Activated CD4-positive, alpha-beta memory T cell treated with anti-CD3 and anti-CD28 coated beads for 36 hours (primary cell): ENCODE data around the gene SOS1. TPM values are rescaled to one million over a fixed set of nuclear protein-coding genes. Genes with fewer than 3 reads are reported as not detected.
"Not testable (repeated sequence)": the region's sequence is repeated elsewhere in the genome, so short reads cannot be mapped to it uniquely, and the experiment has no call there.

Experiments
- CTCF ChIA-PET: fragments of 350-600 bp; sonication (Branson Sonifier 250); formaldehyde crosslinking; loops from one replicate; lab custom pipeline; 2021; ENCODE audit warnings: antibody characterized with exemption, inconsistent platforms; lab: Charles Lee
- POLR2A ChIA-PET: fragments of 350-600 bp; sonication (Branson Sonifier 250); formaldehyde crosslinking; loops from one replicate; lab custom pipeline; 2021; ENCODE audit warnings: antibody characterized with exemption; lab: Charles Lee
- DNase-seq: peaks from one replicate; pipeline ENCODE4 v3.0.0-alpha.2; 2020
- H3K27ac Mint-ChIP-seq: one replicate; pipeline ENCODE4 v1.8.0; 2021; ENCODE audit warnings: mixed read lengths
- H3K27me3 Mint-ChIP-seq: one replicate; pipeline ENCODE4 v1.8.0; 2021; ENCODE audit warnings: mixed read lengths
- H3K36me3 Mint-ChIP-seq: one replicate; pipeline ENCODE4 v1.8.0; 2021; ENCODE audit warnings: mixed read lengths
- H3K4me1 Mint-ChIP-seq: one replicate; pipeline ENCODE4 v1.8.0; 2021; ENCODE audit warnings: low read depth, mixed read lengths
- H3K4me3 Mint-ChIP-seq: one replicate; pipeline ENCODE4 v1.8.0; 2021; ENCODE audit warnings: mild to moderate bottlenecking, mixed read lengths
- H3K9me3 Mint-ChIP-seq: one replicate; pipeline ENCODE4 v1.8.0; 2021; ENCODE audit warnings: mixed read lengths
- intact Hi-C: fragments of 100-400 bp; cut with micrococcal nuclease; formaldehyde crosslinking; loops from one replicate; pipeline ENCODE4 v1.15.1; 2023
- total RNA-seq, 2 experiments: library from RNA; stranded (reverse); gene quantifications; one replicate each; pipeline ENCODE4 v1.2.3, GENCODE V29; 2021

The SOS1 gene
- total RNA-seq, 2 experiments from 2014 or later: 34.4 to 41.2 TPM

GRCh38 chr2:38937548-38937947, 183.3 kb downstream of the SOS1 start:
- ChIA-PET POLR2A (no interaction called here), CTCF (no interaction called here)
- peaks cover 3% of the 10 kb centered on the region for H3K4me1 Mint-ChIP-seq
- intact Hi-C loops: no loop called here
- H3K4me3 Mint-ChIP-seq: no peak overlapping the region
- no peaks in the 10 kb centered on the region for H3K27me3 Mint-ChIP-seq
- no peaks in the 10 kb centered on the region for H3K9me3 Mint-ChIP-seq
- DNase-seq: no peak
- no peak overlapping the region for H3K27ac Mint-ChIP-seq
- no peaks in the 10 kb centered on the region for H3K36me3 Mint-ChIP-seq

- DNase-seq, H3K4me1 Mint-ChIP-seq, H3K36me3 Mint-ChIP-seq, H3K4me3 Mint-ChIP-seq, H3K27me3 Mint-ChIP-seq, H3K9me3 Mint-ChIP-seq, H3K27ac Mint-ChIP-seq, intact Hi-C loops: not testable (repeated sequence)
- CTCF ChIA-PET: interaction anchor here (0.9 to 2.2 kb wide), 3 partner anchors 11 to 308 kb away, joined by 3 to 14 read pairs (median 3); no protein-coding TSS in a partner anchor
- POLR2A ChIA-PET: interaction anchor here (0.6 kb wide), 1 partner anchor 23 kb away, joined by 3 read pairs; no protein-coding TSS in a partner anchor
Measured at GRCh38 chr2:38936516-38936915, 184.3 kb downstream of the SOS1 start.

GRCh38 chr2:38935568-38936172, 185.2 kb downstream of the SOS1 start:
- intact Hi-C loops: no loop called here
- CTCF ChIA-PET: interaction anchor here (0.9 to 2.2 kb wide), 3 partner anchors 12 to 309 kb away, joined by 3 to 14 read pairs (median 3); no protein-coding TSS in a partner anchor
- H3K36me3 Mint-ChIP-seq: no peaks in the 10 kb centered on the region

GRCh38 chr2:38934742-38935141, 186.1 kb downstream of the SOS1 start:
- intact Hi-C loops: no loop called here
- no peak for DNase-seq
- Mint-ChIP-seq H3K4me3 (no peak overlapping the region), H3K4me1 (peaks cover 3% of the 10 kb centered on the region), H3K36me3 (no peaks in the 10 kb centered on the region), H3K27ac (no peak overlapping the region), H3K9me3 (no peaks in the 10 kb centered on the region), H3K27me3 (no peaks in the 10 kb centered on the region)
- POLR2A ChIA-PET: no interaction called here
- CTCF ChIA-PET: interaction anchor here (2.2 kb wide), 1 partner anchor 13 kb away, joined by 14 read pairs; no protein-coding TSS in a partner anchor

More at GRCh38 chr2:38935568-38936172, 185.2 kb downstream of the SOS1 start:
- no peaks in the 10 kb centered on the region for H3K27me3 Mint-ChIP-seq
- H3K4me3 Mint-ChIP-seq: no peak overlapping the region
- POLR2A ChIA-PET: interaction anchor here (0.6 kb wide), 1 partner anchor 24 kb away, joined by 3 read pairs; no protein-coding TSS in a partner anchor
- no peak for DNase-seq
- H3K27ac Mint-ChIP-seq: no peak overlapping the region
- H3K4me1 Mint-ChIP-seq: peaks cover 3% of the 10 kb centered on the region
- H3K9me3 Mint-ChIP-seq: no peaks in the 10 kb centered on the region

- Mint-ChIP-seq H3K36me3 (no peaks in the 10 kb centered on the region), H3K9me3 (no peaks in the 10 kb centered on the region), H3K27ac (no peak overlapping the region), H3K4me3 (no peak overlapping the region), H3K4me1 (peaks cover 3% of the 10 kb centered on the region), H3K27me3 (no peaks in the 10 kb centered on the region)
- DNase-seq: no peak
- CTCF ChIA-PET: interaction anchor here (2.2 kb wide), 1 partner anchor 14 kb away, joined by 6 read pairs; no protein-coding TSS in a partner anchor
- intact Hi-C loops: no loop called here
- POLR2A ChIA-PET: no interaction called here
Measured at GRCh38 chr2:38933653-38934052, 187.2 kb downstream of the SOS1 start.

GRCh38 chr2:38932586-38932985, 188.3 kb downstream of the SOS1 start:
- H3K4me1 Mint-ChIP-seq: peaks cover 3% of the 10 kb centered on the region
- intact Hi-C loops: no loop called here

More at GRCh38 chr2:38932586-38932985, 188.3 kb downstream of the SOS1 start:
- H3K36me3 Mint-ChIP-seq: no peaks in the 10 kb centered on the region
- no peaks in the 10 kb centered on the region for H3K9me3 Mint-ChIP-seq
- no peaks in the 10 kb centered on the region for H3K27me3 Mint-ChIP-seq
- no peak for DNase-seq
- POLR2A ChIA-PET: no interaction called here
- no peak overlapping the region for H3K4me3 Mint-ChIP-seq
- H3K27ac Mint-ChIP-seq: no peak overlapping the region
- CTCF ChIA-PET: interaction anchor here (2.2 kb wide), 1 partner anchor 15 kb away, joined by 6 read pairs; no protein-coding TSS in a partner anchor

Other genes starting within 250 kb of the SOS1 start
- gene DHX57, start 245.1 kb downstream of the SOS1 start, total RNA-seq: 10 to 100 TPM; 14.4 to 14.6 TPM
- gene MORN2, start 245.1 kb downstream of the SOS1 start, total RNA-seq: 1 to 10 TPM; 4.1 to 6.7 TPM
- gene ARHGEF33, start 231.2 kb downstream of the SOS1 start, total RNA-seq: under 1 TPM; 0.34 to 0.38 TPM
- under 1 TPM; 0.14 to 0.22 TPM for gene CDKL4, start 122.9 kb upstream of the SOS1 start, total RNA-seq